HEK293T (cell line): Measurements from ENCODE around the gene MYL5.
"Not testable (repeated sequence)": the region's sequence is repeated elsewhere in the genome, so short reads cannot be mapped to it uniquely, and the experiment has no call there.

Source experiments
- CTCF ChIA-PET: fragments of 350-600 bp; formaldehyde crosslinking; extraction: SDS; loops from one replicate; lab custom pipeline; 2021; ENCODE audit warnings: antibody characterized with exemption, inconsistent platforms; lab: Yijun Ruan, JAX
- POLR2A ChIA-PET: fragments of 350-600 bp; formaldehyde crosslinking; extraction: SDS; loops from one replicate; lab custom pipeline; 2020; ENCODE audit warnings: antibody characterized with exemption, inconsistent platforms; lab: Yijun Ruan, JAX
- DNase-seq: peaks from one replicate; pipeline ENCODE4 v3.0.0; 2012; ENCODE audit warnings: mixed read lengths; ENCODE audit errors: extremely low spot score
- ARNT ChIP-seq: fragments of 450-650 bp; IDR thresholded peaks from 2 replicates; pipeline ENCODE4 v1.6.1; 2017; ENCODE audit warnings: mild to moderate bottlenecking
- BHLHE40 ChIP-seq: fragments of 450-650 bp; IDR thresholded peaks from 2 replicates; pipeline ENCODE4 v1.6.1; 2016; ENCODE audit warnings: mild to moderate bottlenecking, moderate library complexity, borderline replicate concordance
- CTBP1 ChIP-seq: fragments of 450-650 bp; IDR thresholded peaks from 2 replicates; pipeline ENCODE4 v1.6.1; 2016; ENCODE audit warnings: borderline replicate concordance
- ELF4 ChIP-seq: fragments of 450-650 bp; IDR thresholded peaks from 2 replicates; pipeline ENCODE4 v1.6.1; 2017; ENCODE audit warnings: antibody characterized with exemption
- FOXA1 ChIP-seq: fragments of 450-650 bp; IDR thresholded peaks from 2 replicates; pipeline ENCODE4 v1.6.1; 2016; ENCODE audit warnings: mild to moderate bottlenecking
- FOXK2 ChIP-seq: fragments of 450-650 bp; IDR thresholded peaks from 2 replicates; pipeline ENCODE4 v1.6.1; 2016; ENCODE audit warnings: mild to moderate bottlenecking
- FOXM1 ChIP-seq: fragments of 450-650 bp; IDR thresholded peaks from 2 replicates; pipeline ENCODE4 v1.6.1; 2017; ENCODE audit warnings: mild to moderate bottlenecking, borderline replicate concordance
- HDGF ChIP-seq: fragments of 450-650 bp; IDR thresholded peaks from 2 replicates; pipeline ENCODE4 v1.6.1; 2017; ENCODE audit warnings: antibody characterized with exemption, borderline replicate concordance
- L3MBTL2 ChIP-seq: fragments of 450-650 bp; conservative IDR thresholded peaks from 2 replicates; pipeline ENCODE4 v1.6.1; 2016; ENCODE audit warnings: mild to moderate bottlenecking
- LEF1 ChIP-seq: fragments of 450-650 bp; IDR thresholded peaks from 2 replicates; pipeline ENCODE4 v1.6.1; 2017; ENCODE audit warnings: mild to moderate bottlenecking, borderline replicate concordance
- NFRKB ChIP-seq: fragments of 450-650 bp; IDR thresholded peaks from 2 replicates; pipeline ENCODE4 v1.6.1; 2016; ENCODE audit warnings: mild to moderate bottlenecking, moderate library complexity
- SP1 ChIP-seq: fragments of 450-650 bp; IDR thresholded peaks from 2 replicates; pipeline ENCODE4 v1.6.1; 2017
- SUZ12 ChIP-seq: fragments of 450-650 bp; IDR thresholded peaks from 2 replicates; pipeline ENCODE4 v1.6.1; 2016; ENCODE audit warnings: mild to moderate bottlenecking
- TARDBP ChIP-seq: fragments of 450-650 bp; IDR thresholded peaks from 2 replicates; pipeline ENCODE4 v1.6.1; 2016
- ZNF384 ChIP-seq: fragments of 450-650 bp; IDR thresholded peaks from 2 replicates; pipeline ENCODE4 v1.6.1; 2016
- TF ChIP-seq, protein P1 (sequence below): fragments of 450-650 bp; IDR thresholded peaks from 2 replicates; pipeline ENCODE4 v1.6.1; 2016

The MYL5 gene

GRCh38 chr4:725391-726234, 51.3 kb downstream of the MYL5 start:
- DNase-seq = no peak
- CTCF ChIA-PET = no interaction called here
- TF ChIP-seq FOXM1 = no peak
- no peak for TF ChIP-seq ELF4
- TF ChIP-seq BHLHE40 = no peak
- TF ChIP-seq SUZ12 = no peak
- TF ChIP-seq TARDBP = no peak
- TF ChIP-seq, protein P1, sequence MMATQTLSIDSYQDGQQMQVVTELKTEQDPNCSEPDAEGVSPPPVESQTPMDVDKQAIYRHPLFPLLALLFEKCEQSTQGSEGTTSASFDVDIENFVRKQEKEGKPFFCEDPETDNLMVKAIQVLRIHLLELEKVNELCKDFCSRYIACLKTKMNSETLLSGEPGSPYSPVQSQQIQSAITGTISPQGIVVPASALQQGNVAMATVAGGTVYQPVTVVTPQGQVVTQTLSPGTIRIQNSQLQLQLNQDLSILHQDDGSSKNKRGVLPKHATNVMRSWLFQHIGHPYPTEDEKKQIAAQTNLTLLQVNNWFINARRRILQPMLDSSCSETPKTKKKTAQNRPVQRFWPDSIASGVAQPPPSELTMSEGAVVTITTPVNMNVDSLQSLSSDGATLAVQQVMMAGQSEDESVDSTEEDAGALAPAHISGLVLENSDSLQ = no peak
- TF ChIP-seq HDGF = no peak
- TF ChIP-seq FOXA1 = no peak
- TF ChIP-seq LEF1 = no peak
- POLR2A ChIA-PET = no interaction called here

GRCh38 chr4:726235-726787, 52.0 kb downstream of the MYL5 start:
- no peak for DNase-seq
- CTCF ChIA-PET = no interaction called here
- POLR2A ChIA-PET = no interaction called here
- TF ChIP-seq SP1 (no peak), FOXK2 (no peak)

DNA sequence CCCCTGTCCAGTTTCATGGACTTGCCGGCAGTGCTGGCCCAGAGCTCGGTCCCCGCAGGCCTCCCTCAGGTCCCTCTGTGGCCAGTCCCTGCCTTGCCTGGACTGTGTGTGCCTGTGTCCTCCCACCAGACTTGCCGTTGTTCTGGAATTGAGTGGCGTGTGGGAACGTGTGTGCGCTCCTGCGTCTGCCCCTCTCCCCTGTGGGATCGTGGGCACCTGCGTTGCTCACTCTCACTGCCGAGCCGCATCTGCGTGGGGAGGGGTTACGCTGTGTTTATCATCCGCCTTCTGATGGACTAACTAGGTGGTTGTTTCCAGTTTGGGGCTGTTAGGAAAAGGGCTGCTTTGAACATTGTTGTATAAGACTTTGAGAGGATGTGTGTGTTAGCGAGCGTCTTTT, 52.5 kb downstream of the MYL5 start:
- ChIA-PET POLR2A (no interaction called here), CTCF (no interaction called here)
- TF ChIP-seq CTBP1 (no peak), FOXM1 (no peak), SP1 (no peak), NFRKB (no peak), SUZ12 (no peak), ZNF384 (no peak), FOXK2 (no peak), BHLHE40 (no peak), ARNT (no peak), TARDBP (no peak)
- no peak for DNase-seq

DNA sequence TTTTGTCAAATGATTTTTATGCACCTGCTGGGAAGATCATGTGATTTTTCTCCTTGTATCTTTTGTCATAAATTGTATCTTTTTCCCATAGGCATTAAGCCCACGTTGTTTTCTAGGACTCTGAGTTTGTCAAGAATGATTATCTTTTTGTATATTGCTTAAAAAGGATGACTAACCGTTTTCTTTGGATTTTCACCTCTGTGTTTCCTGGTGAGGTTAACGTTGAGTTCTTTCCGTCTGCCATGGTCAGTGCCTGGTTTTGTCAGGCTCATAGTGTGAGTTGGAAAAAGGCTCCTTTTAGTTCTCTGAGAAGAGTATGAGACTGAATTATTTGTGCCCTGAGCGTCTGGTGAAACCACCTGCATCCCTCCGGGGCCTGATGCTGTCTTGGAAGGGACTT, 53.2 kb downstream of the MYL5 start:
- CTCF ChIA-PET = no interaction called here
- TF ChIP-seq FOXM1 = no peak
- TF ChIP-seq ZNF384 = no peak
- TF ChIP-seq LEF1 = no peak
- TF ChIP-seq FOXA1 = no peak
- TF ChIP-seq ELF4 = no peak
- no peak for TF ChIP-seq ARNT
- no peak for TF ChIP-seq CTBP1
- TF ChIP-seq SP1 = no peak
- TF ChIP-seq NFRKB = no peak
- TF ChIP-seq FOXK2 = no peak
- TF ChIP-seq TARDBP = no peak
- TF ChIP-seq BHLHE40 = no peak
- TF ChIP-seq, protein P1 = no peak
- TF ChIP-seq L3MBTL2 = no peak
- no peak for TF ChIP-seq SUZ12
- TF ChIP-seq HDGF = no peak
- POLR2A ChIA-PET = no interaction called here
- DNase-seq = no peak

DNA sequence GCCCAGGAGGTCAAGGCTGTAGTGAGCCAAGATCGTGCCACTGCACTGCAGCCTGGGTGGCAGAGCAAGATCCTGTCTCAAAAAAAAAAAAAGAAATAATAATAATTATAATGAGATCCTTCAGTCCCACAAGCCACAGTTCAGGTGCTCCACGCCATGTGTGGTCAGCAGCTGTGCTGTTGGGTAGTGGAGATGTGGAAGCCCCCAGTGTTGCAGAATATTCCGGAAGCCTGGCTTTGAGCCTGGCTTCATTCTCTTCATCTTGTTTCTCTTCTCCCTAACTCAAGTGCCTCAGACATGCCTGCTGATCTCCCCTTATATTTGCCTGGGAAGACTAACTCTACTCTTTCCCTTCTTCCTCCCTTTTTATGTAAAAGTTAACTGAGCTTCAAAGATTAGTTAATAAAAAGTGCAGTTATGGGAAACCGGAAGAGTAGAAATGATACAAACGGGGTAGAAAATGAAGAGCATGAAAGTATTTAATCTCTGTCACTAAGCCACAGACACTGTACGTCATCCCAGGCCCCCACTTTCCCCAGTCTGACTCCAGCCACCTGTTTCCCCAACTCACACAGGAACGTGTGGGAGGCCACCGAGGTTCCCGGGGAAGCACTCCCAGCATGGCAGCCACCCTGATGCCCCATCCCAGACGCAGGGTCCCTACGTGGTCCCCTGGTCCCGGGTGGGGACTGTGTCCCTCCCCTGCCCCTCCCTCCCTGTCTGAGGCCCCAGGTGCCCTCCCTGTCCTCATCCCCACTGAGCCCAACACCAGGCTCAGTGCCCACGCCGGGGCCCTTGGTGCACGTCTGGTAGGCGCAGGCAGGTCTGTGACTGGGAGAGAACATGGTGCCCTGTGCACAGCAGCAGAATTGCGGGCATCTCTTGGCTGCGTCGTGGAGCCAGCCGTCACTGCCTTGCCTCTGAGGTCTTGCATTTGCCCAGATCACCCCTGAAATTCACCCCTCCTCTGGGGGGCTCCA, 55.3 kb downstream of the MYL5 start:
- no peak for DNase-seq
- TF ChIP-seq SP1 (no peak), FOXK2 (no peak), SUZ12 (no peak), CTBP1 (no peak), TARDBP (no peak), FOXM1 (no peak), FOXA1 (no peak), HDGF (no peak), LEF1 (no peak), NFRKB (no peak), ZNF384 (no peak), L3MBTL2 (no peak), ARNT (no peak), BHLHE40 (no peak), ELF4 (no peak)
- TF ChIP-seq, protein P1 = no peak
- ChIA-PET CTCF (no interaction called here), POLR2A (no interaction called here)

DNA sequence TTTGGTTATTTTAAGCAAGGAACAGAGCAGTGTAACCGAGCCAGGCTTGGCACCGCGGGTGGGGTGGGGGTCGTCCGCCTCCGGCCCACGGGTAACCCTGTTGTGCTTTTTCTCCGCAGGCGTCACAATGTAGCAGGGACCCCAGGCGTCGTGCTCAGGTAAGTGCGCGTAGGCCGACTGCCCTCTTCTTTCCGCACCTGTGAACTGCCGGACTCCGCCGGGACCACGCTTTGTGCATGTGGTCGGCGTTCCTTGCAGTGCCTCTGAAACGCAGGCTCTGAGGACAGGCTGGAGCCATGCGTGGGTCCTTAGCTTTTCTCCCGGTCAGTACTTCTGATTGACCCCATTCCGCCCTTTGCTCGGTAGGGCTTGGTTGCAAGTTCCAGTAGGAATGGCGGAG, 56.2 kb downstream of the MYL5 start:
- POLR2A ChIA-PET = no interaction called here
- no peak for DNase-seq
- no peak for TF ChIP-seq HDGF
- TF ChIP-seq SP1 = no peak
- TF ChIP-seq FOXK2 = no peak
- TF ChIP-seq ZNF384 = no peak
- TF ChIP-seq, protein P1 = no peak
- no peak for TF ChIP-seq TARDBP
- TF ChIP-seq ELF4 = no peak
- no peak for TF ChIP-seq ARNT
- TF ChIP-seq L3MBTL2 = no peak
- no peak for TF ChIP-seq CTBP1
- TF ChIP-seq FOXA1 = no peak
- TF ChIP-seq LEF1 = no peak
- TF ChIP-seq NFRKB = no peak
- TF ChIP-seq FOXM1 = no peak
- no peak for TF ChIP-seq SUZ12
- CTCF ChIA-PET = no interaction called here

- CTCF ChIA-PET, DNase-seq, POLR2A ChIA-PET: not testable (repeated sequence)
Measured at GRCh38 chr4:730946-731904, 56.9 kb downstream of the MYL5 start.
